GM23338 (cell line): ENCODE measurements around the gene CYGB. TPM values are rescaled to one million over a fixed set of nuclear protein-coding genes. Genes with fewer than 3 reads are reported as not detected.

Source experiments
- ATAC-seq: fragments of 200-7000 bp; cut with Tn5 transposase; 3 replicates; pipeline ENCODE4 v1.9.1; 2020
- DNase-seq: peaks from one replicate; pipeline ENCODE4 v3.0.0-alpha.2; 2015; ENCODE audit warnings: low spot score
- H2AFZ ChIP-seq: fragments of 200-600 bp; sonication (generic); 2 replicates; pipeline ENCODE4 v1.8.0; 2016; ENCODE audit warnings: antibody characterized with exemption, mild to moderate bottlenecking, moderate library complexity
- H3F3A ChIP-seq: fragments of 200-600 bp; sonication (generic); replicated peaks from 2 replicates; pipeline ENCODE4 v1.8.0; 2017; ENCODE audit warnings: antibody characterized with exemption, mixed run types, low read depth
- H3K27ac ChIP-seq: fragments of 200-600 bp; sonication (generic); 2 replicates; pipeline ENCODE4 v1.6.1; 2016; ENCODE audit warnings: low read depth
- H3K27me3 ChIP-seq: fragments of 200-600 bp; sonication (generic); 2 replicates; pipeline ENCODE4 v1.8.0; 2016; ENCODE audit warnings: mild to moderate bottlenecking, mixed run types, moderate library complexity; ENCODE audit not compliant: insufficient read depth
- H3K36me3 ChIP-seq: fragments of 200-600 bp; sonication (generic); 2 replicates; pipeline ENCODE4 v1.8.0; 2016; ENCODE audit warnings: mild to moderate bottlenecking; ENCODE audit not compliant: insufficient read depth
- H3K4me1 ChIP-seq: fragments of 200-600 bp; sonication (generic); 2 replicates; pipeline ENCODE4 v1.8.0; 2016; ENCODE audit warnings: mild to moderate bottlenecking, moderate library complexity; ENCODE audit not compliant: insufficient read depth
- H3K4me2 ChIP-seq: fragments of 200-600 bp; sonication (generic); 2 replicates; pipeline ENCODE4 v1.7.1; 2017; ENCODE audit warnings: mixed run types
- H3K4me3 ChIP-seq: fragments of 200-600 bp; sonication (generic); 2 replicates; pipeline ENCODE4 v1.6.1; 2016; ENCODE audit warnings: mixed run types
- H3K79me2 ChIP-seq: fragments of 200-600 bp; sonication (generic); replicated peaks from 2 replicates; pipeline ENCODE4 v1.8.0; 2017; ENCODE audit warnings: mild to moderate bottlenecking; ENCODE audit not compliant: insufficient read depth
- H3K9me2 ChIP-seq: fragments of 200-600 bp; sonication (generic); 2 replicates; pipeline ENCODE4 v1.8.0; 2017; ENCODE audit not compliant: insufficient read depth
- H4K20me1 ChIP-seq: fragments of 200-600 bp; sonication (generic); replicated peaks from 2 replicates; pipeline ENCODE4 v1.8.0; 2017; ENCODE audit warnings: mild to moderate bottlenecking; ENCODE audit not compliant: insufficient read depth
- H3K27ac Mint-ChIP-seq: 2 replicates; pipeline ENCODE4 v1.8.0; 2020; ENCODE audit warnings: inconsistent platforms, mild to moderate bottlenecking, moderate library complexity, mixed read lengths
- H3K27me3 Mint-ChIP-seq: 3 replicates; pipeline ENCODE4 v1.8.0; 2022; ENCODE audit warnings: low read depth, mild to moderate bottlenecking, moderate library complexity, mixed read lengths, inconsistent platforms; ENCODE audit not compliant: insufficient read depth, poor library complexity
- H3K36me3 Mint-ChIP-seq: 3 replicates; pipeline ENCODE4 v1.8.0; 2021; ENCODE audit warnings: low read depth, mild to moderate bottlenecking, inconsistent platforms, moderate library complexity, mixed read lengths
- H3K4me1 Mint-ChIP-seq: 3 replicates; pipeline ENCODE4 v1.8.0; 2020; ENCODE audit warnings: mild to moderate bottlenecking, inconsistent platforms, mixed read lengths
- H3K4me3 Mint-ChIP-seq: 3 replicates; pipeline ENCODE4 v1.8.0; 2021; ENCODE audit warnings: moderate library complexity, mild to moderate bottlenecking, inconsistent platforms, mixed read lengths
- H3K9me3 Mint-ChIP-seq: 3 replicates; pipeline ENCODE4 v1.8.0; 2020; ENCODE audit warnings: moderate library complexity, mild to moderate bottlenecking, inconsistent platforms, mixed read lengths
- CREB1 ChIP-seq: fragments of 250-450 bp; sonication (Bioruptor Pico); IDR thresholded peaks from 2 replicates; pipeline ENCODE4 v1.5.0; 2020; ENCODE audit warnings: low read depth, mild to moderate bottlenecking, moderate library complexity
- EZH2 ChIP-seq: fragments of 200-600 bp; sonication (generic); IDR thresholded peaks from one replicate; pipeline ENCODE4 v1.8.0; 2017; ENCODE audit warnings: antibody characterized with exemption, mild to moderate bottlenecking, low read depth; ENCODE audit not compliant: unreplicated experiment
- EZH2phosphoT487 ChIP-seq: fragments of 200-600 bp; sonication (generic); IDR thresholded peaks from one replicate; pipeline ENCODE4 v1.8.1; 2018; ENCODE audit warnings: antibody characterized with exemption; ENCODE audit not compliant: unreplicated experiment
- JUNB ChIP-seq: IDR thresholded peaks from one replicate; pipeline ENCODE4 v1.6.1; 2016; ENCODE audit warnings: antibody characterized with exemption; ENCODE audit not compliant: unreplicated experiment
- NANOG ChIP-seq: IDR thresholded peaks from 2 replicates; pipeline ENCODE4 v1.6.1; 2016; ENCODE audit warnings: antibody characterized with exemption, borderline replicate concordance
- POLR2AphosphoS5 ChIP-seq: IDR thresholded peaks from 2 replicates; pipeline ENCODE4 v1.6.1; 2016; ENCODE audit warnings: antibody characterized with exemption, low read depth
- STAT1 ChIP-seq: IDR thresholded peaks from one replicate; pipeline ENCODE4 v1.6.1; 2016; ENCODE audit warnings: antibody characterized with exemption; ENCODE audit not compliant: unreplicated experiment
- ZNF114 ChIP-seq: fragments of 250-450 bp; sonication (Bioruptor Pico); IDR thresholded peaks from 2 replicates; pipeline ENCODE4 v1.5.0; 2020; ENCODE audit warnings: mild to moderate bottlenecking, moderate library complexity
- ZNF331 ChIP-seq: fragments of 250-450 bp; sonication (Bioruptor Pico); IDR thresholded peaks from 2 replicates; pipeline ENCODE4 v1.5.0; 2020; ENCODE audit warnings: low read depth, mild to moderate bottlenecking, moderate library complexity
- polyA plus RNA-seq: library from polyadenylated mRNA; unstranded; fragments of >200 nt; fragmentation: Nextera tagmentation; extraction: Ambion mirVana; gene quantifications from 2 replicates; pipeline ENCODE4 v1.2.1, GENCODE V29; 2016
- total RNA-seq: library from RNA; depleted of rRNA; stranded (reverse); fragments of >200 nt; shearing (Covaris generic); gene quantifications from 2 replicates; pipeline ENCODE4 v1.2.3, GENCODE V29; 2014
- TF ChIP-seq, protein P1 (sequence below), 2 experiments: fragments of 200-600 bp in 1 of 2; sonication (generic) in 1 of 2; conservative IDR thresholded peaks; 2 replicates each; pipeline versions ENCODE4 v1.5.1 to v1.6.1; 2016 to 2017; ENCODE audit warnings: antibody characterized with exemption in 2 of 2, low read depth in 2 of 2, mild to moderate bottlenecking in 2 of 2, moderate library complexity in 1 of 2
- TF ChIP-seq, protein P2 (sequence below): IDR thresholded peaks from one replicate; pipeline ENCODE4 v1.6.1; 2018; ENCODE audit warnings: antibody characterized with exemption; ENCODE audit not compliant: unreplicated experiment
- TF ChIP-seq, protein P3 (sequence below): IDR thresholded peaks from 2 replicates; pipeline ENCODE4 v1.6.1; 2016; ENCODE audit warnings: antibody characterized with exemption
- TF ChIP-seq, protein P4 (sequence below): fragments of 250-450 bp; sonication (Bioruptor Pico); IDR thresholded peaks from 2 replicates; pipeline ENCODE4 v1.5.0; 2020; ENCODE audit warnings: mild to moderate bottlenecking, moderate library complexity

Gene CYGB
- total and polyA plus RNA-seq, 2 experiments from 2014 or later: 1.2 to 1.7 TPM

DNA sequence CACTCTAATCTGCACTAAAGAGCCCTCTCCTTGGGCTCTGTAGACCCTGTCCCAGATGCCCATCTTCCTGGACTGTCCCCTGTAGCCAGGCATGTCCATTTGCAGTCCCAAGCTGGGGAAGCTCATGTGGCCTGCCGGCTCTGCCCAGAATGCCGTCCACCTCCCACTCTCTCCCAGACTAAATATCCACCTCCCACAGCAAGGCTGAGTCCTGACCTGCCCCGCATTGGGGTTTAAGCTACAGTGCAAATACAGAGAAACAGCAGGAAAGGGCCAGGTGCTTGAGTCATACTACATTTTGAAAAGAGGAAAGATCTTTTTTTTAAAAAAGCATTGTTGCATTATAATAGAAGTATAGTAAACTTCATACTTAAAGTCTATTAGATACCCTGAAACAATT lies 45.2 kb upstream of the CYGB start:
- DNase-seq: no peak
- Mint-ChIP-seq H3K27me3 (peaks cover 54% of the 10 kb centered on the region), H3K4me1 (peaks cover 11% of the 10 kb centered on the region; the same call in 2 of the 3 replicates), H3K36me3 (no peaks in the 10 kb centered on the region; the same call in 2 of the 3 replicates), H3K4me3 (no peak overlapping the region), H3K9me3 (no peaks in the 10 kb centered on the region; the same call in 2 of the 3 replicates), H3K27ac (no peak overlapping the region)
- Histone ChIP-seq H3K4me1 (peaks cover 10% of the 10 kb centered on the region), H3K27ac (no peak overlapping the region), H3K27me3 (peaks cover 78% of the 10 kb centered on the region), H3K4me2 (no peak overlapping the region), H3F3A (0 out of 2 replicates have a peak, but pooled peaks cover 3% of the 10 kb centered on the region), H2AFZ (no peak overlapping the region), H4K20me1 (no peaks in the 10 kb centered on the region), H3K79me2 (no peaks in the 10 kb centered on the region), H3K9me2 (no peaks in the 10 kb centered on the region), H3K36me3 (no peaks in the 10 kb centered on the region), H3K4me3 (no peak overlapping the region)
- no peak for ATAC-seq
- TF ChIP-seq JUNB (no peak), EZH2 (no peak), ZNF331 (CRISPR knock-in tag) (no peak), STAT1 (no peak), ZNF114 (CRISPR knock-in tag) (no peak), NANOG (no peak), EZH2phosphoT487 (no peak), CREB1 (no peak), POLR2AphosphoS5 (no peak)
- TF ChIP-seq, protein P1, sequence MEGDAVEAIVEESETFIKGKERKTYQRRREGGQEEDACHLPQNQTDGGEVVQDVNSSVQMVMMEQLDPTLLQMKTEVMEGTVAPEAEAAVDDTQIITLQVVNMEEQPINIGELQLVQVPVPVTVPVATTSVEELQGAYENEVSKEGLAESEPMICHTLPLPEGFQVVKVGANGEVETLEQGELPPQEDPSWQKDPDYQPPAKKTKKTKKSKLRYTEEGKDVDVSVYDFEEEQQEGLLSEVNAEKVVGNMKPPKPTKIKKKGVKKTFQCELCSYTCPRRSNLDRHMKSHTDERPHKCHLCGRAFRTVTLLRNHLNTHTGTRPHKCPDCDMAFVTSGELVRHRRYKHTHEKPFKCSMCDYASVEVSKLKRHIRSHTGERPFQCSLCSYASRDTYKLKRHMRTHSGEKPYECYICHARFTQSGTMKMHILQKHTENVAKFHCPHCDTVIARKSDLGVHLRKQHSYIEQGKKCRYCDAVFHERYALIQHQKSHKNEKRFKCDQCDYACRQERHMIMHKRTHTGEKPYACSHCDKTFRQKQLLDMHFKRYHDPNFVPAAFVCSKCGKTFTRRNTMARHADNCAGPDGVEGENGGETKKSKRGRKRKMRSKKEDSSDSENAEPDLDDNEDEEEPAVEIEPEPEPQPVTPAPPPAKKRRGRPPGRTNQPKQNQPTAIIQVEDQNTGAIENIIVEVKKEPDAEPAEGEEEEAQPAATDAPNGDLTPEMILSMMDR (conservative IDR thresholded peaks at IDR 0.05; ENCODE audit: low read depth in 2 of 2): no peak
- TF ChIP-seq, protein P2, sequence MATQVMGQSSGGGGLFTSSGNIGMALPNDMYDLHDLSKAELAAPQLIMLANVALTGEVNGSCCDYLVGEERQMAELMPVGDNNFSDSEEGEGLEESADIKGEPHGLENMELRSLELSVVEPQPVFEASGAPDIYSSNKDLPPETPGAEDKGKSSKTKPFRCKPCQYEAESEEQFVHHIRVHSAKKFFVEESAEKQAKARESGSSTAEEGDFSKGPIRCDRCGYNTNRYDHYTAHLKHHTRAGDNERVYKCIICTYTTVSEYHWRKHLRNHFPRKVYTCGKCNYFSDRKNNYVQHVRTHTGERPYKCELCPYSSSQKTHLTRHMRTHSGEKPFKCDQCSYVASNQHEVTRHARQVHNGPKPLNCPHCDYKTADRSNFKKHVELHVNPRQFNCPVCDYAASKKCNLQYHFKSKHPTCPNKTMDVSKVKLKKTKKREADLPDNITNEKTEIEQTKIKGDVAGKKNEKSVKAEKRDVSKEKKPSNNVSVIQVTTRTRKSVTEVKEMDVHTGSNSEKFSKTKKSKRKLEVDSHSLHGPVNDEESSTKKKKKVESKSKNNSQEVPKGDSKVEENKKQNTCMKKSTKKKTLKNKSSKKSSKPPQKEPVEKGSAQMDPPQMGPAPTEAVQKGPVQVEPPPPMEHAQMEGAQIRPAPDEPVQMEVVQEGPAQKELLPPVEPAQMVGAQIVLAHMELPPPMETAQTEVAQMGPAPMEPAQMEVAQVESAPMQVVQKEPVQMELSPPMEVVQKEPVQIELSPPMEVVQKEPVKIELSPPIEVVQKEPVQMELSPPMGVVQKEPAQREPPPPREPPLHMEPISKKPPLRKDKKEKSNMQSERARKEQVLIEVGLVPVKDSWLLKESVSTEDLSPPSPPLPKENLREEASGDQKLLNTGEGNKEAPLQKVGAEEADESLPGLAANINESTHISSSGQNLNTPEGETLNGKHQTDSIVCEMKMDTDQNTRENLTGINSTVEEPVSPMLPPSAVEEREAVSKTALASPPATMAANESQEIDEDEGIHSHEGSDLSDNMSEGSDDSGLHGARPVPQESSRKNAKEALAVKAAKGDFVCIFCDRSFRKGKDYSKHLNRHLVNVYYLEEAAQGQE: no peak
- TF ChIP-seq, protein P3, sequence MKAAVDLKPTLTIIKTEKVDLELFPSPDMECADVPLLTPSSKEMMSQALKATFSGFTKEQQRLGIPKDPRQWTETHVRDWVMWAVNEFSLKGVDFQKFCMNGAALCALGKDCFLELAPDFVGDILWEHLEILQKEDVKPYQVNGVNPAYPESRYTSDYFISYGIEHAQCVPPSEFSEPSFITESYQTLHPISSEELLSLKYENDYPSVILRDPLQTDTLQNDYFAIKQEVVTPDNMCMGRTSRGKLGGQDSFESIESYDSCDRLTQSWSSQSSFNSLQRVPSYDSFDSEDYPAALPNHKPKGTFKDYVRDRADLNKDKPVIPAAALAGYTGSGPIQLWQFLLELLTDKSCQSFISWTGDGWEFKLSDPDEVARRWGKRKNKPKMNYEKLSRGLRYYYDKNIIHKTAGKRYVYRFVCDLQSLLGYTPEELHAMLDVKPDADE: no peak
- TF ChIP-seq, protein P4, sequence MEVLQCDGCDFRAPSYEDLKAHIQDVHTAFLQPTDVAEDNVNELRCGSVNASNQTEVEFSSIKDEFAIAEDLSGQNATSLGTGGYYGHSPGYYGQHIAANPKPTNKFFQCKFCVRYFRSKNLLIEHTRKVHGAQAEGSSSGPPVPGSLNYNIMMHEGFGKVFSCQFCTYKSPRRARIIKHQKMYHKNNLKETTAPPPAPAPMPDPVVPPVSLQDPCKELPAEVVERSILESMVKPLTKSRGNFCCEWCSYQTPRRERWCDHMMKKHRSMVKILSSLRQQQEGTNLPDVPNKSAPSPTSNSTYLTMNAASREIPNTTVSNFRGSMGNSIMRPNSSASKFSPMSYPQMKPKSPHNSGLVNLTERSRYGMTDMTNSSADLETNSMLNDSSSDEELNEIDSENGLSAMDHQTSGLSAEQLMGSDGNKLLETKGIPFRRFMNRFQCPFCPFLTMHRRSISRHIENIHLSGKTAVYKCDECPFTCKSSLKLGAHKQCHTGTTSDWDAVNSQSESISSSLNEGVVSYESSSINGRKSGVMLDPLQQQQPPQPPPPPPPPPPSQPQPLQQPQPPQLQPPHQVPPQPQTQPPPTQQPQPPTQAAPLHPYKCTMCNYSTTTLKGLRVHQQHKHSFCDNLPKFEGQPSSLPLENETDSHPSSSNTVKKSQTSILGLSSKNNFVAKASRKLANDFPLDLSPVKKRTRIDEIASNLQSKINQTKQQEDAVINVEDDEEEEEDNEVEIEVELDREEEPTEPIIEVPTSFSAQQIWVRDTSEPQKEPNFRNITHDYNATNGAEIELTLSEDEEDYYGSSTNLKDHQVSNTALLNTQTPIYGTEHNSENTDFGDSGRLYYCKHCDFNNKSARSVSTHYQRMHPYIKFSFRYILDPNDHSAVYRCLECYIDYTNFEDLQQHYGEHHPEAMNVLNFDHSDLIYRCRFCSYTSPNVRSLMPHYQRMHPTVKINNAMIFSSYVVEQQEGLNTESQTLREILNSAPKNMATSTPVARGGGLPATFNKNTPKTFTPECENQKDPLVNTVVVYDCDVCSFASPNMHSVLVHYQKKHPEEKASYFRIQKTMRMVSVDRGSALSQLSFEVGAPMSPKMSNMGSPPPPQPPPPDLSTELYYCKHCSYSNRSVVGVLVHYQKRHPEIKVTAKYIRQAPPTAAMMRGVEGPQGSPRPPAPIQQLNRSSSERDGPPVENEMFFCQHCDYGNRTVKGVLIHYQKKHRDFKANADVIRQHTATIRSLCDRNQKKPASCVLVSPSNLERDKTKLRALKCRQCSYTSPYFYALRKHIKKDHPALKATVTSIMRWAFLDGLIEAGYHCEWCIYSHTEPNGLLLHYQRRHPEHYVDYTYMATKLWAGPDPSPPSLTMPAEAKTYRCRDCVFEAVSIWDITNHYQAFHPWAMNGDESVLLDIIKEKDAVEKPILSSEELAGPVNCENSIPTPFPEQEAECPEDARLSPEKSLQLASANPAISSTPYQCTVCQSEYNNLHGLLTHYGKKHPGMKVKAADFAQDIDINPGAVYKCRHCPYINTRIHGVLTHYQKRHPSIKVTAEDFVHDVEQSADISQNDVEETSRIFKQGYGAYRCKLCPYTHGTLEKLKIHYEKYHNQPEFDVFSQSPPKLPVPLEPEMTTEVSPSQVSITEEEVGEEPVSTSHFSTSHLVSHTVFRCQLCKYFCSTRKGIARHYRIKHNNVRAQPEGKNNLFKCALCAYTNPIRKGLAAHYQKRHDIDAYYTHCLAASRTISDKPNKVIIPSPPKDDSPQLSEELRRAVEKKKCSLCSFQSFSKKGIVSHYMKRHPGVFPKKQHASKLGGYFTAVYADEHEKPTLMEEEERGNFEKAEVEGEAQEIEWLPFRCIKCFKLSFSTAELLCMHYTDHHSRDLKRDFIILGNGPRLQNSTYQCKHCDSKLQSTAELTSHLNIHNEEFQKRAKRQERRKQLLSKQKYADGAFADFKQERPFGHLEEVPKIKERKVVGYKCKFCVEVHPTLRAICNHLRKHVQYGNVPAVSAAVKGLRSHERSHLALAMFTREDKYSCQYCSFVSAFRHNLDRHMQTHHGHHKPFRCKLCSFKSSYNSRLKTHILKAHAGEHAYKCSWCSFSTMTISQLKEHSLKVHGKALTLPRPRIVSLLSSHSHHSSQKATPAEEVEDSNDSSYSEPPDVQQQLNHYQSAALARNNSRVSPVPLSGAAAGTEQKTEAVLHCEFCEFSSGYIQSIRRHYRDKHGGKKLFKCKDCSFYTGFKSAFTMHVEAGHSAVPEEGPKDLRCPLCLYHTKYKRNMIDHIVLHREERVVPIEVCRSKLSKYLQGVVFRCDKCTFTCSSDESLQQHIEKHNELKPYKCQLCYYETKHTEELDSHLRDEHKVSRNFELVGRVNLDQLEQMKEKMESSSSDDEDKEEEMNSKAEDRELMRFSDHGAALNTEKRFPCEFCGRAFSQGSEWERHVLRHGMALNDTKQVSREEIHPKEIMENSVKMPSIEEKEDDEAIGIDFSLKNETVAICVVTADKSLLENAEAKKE (CRISPR knock-in tag): no peak
